Measurements from ENCODE around the gene BFSP1.

DNA sequence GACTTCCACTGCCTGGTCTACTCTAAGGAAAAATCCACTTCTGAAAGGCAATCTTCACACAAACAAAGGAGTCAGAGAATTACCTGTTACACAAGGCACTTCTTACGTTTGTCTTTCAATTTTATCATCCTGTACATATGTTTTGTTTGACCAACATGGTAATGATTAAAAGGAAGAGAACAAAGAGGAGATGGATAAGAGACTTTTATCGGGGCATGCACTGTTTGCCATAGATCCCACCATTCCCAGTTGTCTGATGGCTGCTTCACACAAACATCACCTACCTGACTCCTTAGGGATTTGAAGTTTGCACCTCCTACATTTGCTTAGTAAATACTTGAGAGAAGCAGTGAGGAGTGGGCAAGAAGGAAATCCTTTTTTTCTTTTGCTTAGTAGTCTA is 87.1 kb downstream of the BFSP1 start:
- TF ChIP-seq, protein P1, sequence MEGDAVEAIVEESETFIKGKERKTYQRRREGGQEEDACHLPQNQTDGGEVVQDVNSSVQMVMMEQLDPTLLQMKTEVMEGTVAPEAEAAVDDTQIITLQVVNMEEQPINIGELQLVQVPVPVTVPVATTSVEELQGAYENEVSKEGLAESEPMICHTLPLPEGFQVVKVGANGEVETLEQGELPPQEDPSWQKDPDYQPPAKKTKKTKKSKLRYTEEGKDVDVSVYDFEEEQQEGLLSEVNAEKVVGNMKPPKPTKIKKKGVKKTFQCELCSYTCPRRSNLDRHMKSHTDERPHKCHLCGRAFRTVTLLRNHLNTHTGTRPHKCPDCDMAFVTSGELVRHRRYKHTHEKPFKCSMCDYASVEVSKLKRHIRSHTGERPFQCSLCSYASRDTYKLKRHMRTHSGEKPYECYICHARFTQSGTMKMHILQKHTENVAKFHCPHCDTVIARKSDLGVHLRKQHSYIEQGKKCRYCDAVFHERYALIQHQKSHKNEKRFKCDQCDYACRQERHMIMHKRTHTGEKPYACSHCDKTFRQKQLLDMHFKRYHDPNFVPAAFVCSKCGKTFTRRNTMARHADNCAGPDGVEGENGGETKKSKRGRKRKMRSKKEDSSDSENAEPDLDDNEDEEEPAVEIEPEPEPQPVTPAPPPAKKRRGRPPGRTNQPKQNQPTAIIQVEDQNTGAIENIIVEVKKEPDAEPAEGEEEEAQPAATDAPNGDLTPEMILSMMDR (IDR thresholded peaks at IDR 0.05) = no peak
- no peak for TF ChIP-seq ZFX (IDR thresholded peaks at IDR 0.05; ENCODE audit: borderline replicate concordance)

Data from 22Rv1 (cell line).